ENCODE measurements around the gene CDCP2. TPM values are rescaled to one million over a fixed set of nuclear protein-coding genes. Genes with fewer than 3 reads are reported as not detected.

Gene CDCP2
- total RNA-seq, 1 donor from 2014 or later = 0.17 TPM

DNA sequence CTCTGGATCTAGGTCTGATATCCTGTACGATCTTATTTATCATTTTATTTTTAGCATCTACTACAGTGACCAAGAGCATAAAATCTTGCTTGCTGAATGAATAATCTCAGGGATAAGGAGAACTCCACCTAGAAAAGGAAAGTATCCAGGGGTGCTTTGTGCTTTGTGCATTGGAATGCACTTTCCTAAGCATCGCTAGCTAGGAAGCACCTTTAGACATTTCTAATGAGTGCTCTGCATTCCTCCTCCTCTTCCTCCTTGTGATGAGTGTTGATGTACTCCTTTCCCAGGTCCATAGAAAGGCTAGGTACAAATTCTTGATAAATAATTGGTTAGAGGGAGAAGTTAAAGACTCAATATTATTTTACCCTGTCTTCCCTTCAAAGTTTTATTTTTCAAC is 68.0 kb downstream of the CDCP2 start:
- no peak for DNase-seq

Other genes starting within 250 kb of the CDCP2 start
- 12.6 and 20.8 TPM in 2 replicates for gene IFT25, start 207.3 kb downstream of the CDCP2 start, total RNA-seq
- 23.6 and 28.2 TPM in 2 replicates for gene LRRC42, start 206.7 kb downstream of the CDCP2 start, total RNA-seq
- not detected in 2 replicates for gene LDLRAD1, start 134.8 kb downstream of the CDCP2 start, total RNA-seq
- 290 and 375 TPM in 2 replicates for gene TMEM59, start 99.8 kb downstream of the CDCP2 start, total RNA-seq
- 3.7 and 3.8 TPM in 2 replicates for gene TCEANC2, start 99.4 kb downstream of the CDCP2 start, total RNA-seq
- gene CYB5RL, start 47.0 kb upstream of the CDCP2 start, total RNA-seq = 4.8 and 5.8 TPM in 2 replicates
- 47.5 and 61.2 TPM in 2 replicates for gene MRPL37, start 47.2 kb upstream of the CDCP2 start, total RNA-seq

Data from dermis blood vessel endothelial cell (primary cell).